Measurements from ENCODE around the gene ZNF124.

DNA sequence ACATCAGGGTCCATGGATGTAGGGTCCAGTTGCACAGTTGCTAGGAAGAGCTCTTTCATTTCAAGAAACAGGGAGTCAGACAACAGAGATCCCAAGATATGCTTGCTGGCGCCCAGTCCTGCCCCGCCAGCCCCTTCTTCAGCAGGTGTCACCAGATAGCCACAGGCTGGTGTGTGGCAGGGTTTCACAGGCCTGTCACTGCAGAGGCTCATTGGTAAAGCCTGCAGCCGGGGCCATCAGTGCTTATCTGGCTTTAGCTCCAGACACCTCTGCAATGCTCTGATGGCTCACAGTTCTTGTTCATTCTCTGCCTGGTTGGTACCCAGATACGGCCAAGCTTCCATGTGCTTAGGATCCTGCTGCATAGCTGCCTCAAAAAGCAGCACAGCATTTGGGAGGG lies 12.4 kb upstream of the ZNF124 start:
- TF ChIP-seq, protein P1, sequence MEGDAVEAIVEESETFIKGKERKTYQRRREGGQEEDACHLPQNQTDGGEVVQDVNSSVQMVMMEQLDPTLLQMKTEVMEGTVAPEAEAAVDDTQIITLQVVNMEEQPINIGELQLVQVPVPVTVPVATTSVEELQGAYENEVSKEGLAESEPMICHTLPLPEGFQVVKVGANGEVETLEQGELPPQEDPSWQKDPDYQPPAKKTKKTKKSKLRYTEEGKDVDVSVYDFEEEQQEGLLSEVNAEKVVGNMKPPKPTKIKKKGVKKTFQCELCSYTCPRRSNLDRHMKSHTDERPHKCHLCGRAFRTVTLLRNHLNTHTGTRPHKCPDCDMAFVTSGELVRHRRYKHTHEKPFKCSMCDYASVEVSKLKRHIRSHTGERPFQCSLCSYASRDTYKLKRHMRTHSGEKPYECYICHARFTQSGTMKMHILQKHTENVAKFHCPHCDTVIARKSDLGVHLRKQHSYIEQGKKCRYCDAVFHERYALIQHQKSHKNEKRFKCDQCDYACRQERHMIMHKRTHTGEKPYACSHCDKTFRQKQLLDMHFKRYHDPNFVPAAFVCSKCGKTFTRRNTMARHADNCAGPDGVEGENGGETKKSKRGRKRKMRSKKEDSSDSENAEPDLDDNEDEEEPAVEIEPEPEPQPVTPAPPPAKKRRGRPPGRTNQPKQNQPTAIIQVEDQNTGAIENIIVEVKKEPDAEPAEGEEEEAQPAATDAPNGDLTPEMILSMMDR (IDR thresholded peaks at IDR 0.05), result no peak
- TF ChIP-seq NRF1 (IDR thresholded peaks at IDR 0.05; ENCODE audit: low read depth, low read length) (no peak), YY1 (IDR thresholded peaks at IDR 0.05; ENCODE audit: low read depth) (no peak), FOXM1 (IDR thresholded peaks at IDR 0.05; ENCODE audit: low read depth) (no peak), TAF1 (IDR thresholded peaks at IDR 0.05; ENCODE audit: borderline replicate concordance, low read depth, low read length) (no peak), NFIC (IDR thresholded peaks at IDR 0.05; ENCODE audit: borderline replicate concordance) (no peak), MEF2A (IDR thresholded peaks at IDR 0.05; ENCODE audit: borderline replicate concordance, low read depth) (no peak), POLR2AphosphoS5 (IDR thresholded peaks at IDR 0.05; ENCODE audit: low read depth, low read length) (no peak), SIN3A (IDR thresholded peaks at IDR 0.05; ENCODE audit: borderline replicate concordance, low read depth, low read length) (no peak), EP300 (IDR thresholded peaks at IDR 0.05; ENCODE audit: borderline replicate concordance in 1 of 2, low read depth in 1 of 2, low read length in 1 of 2) (no peak), SMC3 (IDR thresholded peaks at IDR 0.05; ENCODE audit: low read depth, low read length) (no peak)
- TF ChIP-seq, protein P2, sequence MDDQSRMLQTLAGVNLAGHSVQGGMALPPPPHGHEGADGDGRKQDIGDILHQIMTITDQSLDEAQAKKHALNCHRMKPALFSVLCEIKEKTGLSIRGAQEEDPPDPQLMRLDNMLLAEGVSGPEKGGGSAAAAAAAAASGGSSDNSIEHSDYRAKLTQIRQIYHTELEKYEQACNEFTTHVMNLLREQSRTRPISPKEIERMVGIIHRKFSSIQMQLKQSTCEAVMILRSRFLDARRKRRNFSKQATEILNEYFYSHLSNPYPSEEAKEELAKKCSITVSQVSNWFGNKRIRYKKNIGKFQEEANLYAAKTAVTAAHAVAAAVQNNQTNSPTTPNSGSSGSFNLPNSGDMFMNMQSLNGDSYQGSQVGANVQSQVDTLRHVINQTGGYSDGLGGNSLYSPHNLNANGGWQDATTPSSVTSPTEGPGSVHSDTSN (IDR thresholded peaks at IDR 0.05), result no peak
- TF ChIP-seq, protein P3, sequence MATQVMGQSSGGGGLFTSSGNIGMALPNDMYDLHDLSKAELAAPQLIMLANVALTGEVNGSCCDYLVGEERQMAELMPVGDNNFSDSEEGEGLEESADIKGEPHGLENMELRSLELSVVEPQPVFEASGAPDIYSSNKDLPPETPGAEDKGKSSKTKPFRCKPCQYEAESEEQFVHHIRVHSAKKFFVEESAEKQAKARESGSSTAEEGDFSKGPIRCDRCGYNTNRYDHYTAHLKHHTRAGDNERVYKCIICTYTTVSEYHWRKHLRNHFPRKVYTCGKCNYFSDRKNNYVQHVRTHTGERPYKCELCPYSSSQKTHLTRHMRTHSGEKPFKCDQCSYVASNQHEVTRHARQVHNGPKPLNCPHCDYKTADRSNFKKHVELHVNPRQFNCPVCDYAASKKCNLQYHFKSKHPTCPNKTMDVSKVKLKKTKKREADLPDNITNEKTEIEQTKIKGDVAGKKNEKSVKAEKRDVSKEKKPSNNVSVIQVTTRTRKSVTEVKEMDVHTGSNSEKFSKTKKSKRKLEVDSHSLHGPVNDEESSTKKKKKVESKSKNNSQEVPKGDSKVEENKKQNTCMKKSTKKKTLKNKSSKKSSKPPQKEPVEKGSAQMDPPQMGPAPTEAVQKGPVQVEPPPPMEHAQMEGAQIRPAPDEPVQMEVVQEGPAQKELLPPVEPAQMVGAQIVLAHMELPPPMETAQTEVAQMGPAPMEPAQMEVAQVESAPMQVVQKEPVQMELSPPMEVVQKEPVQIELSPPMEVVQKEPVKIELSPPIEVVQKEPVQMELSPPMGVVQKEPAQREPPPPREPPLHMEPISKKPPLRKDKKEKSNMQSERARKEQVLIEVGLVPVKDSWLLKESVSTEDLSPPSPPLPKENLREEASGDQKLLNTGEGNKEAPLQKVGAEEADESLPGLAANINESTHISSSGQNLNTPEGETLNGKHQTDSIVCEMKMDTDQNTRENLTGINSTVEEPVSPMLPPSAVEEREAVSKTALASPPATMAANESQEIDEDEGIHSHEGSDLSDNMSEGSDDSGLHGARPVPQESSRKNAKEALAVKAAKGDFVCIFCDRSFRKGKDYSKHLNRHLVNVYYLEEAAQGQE (IDR thresholded peaks at IDR 0.05; ENCODE audit: low read depth, low read length), result no peak
- TF ChIP-seq, protein P4, sequence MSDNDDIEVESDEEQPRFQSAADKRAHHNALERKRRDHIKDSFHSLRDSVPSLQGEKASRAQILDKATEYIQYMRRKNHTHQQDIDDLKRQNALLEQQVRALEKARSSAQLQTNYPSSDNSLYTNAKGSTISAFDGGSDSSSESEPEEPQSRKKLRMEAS (IDR thresholded peaks at IDR 0.05; ENCODE audit: low read depth), result no peak

All from SK-N-SH (cell line).